ENCODE data around the gene STX10. TPM values are rescaled to one million over a fixed set of nuclear protein-coding genes. Genes with fewer than 3 reads are reported as not detected.

The STX10 gene
- total and polyA plus RNA-seq, 9 of the 15 experiments (the other 6 are each of a cell fraction or from before 2014, with no cell fraction given): 0.51 to 66.3 (median 31.0) TPM

DNA sequence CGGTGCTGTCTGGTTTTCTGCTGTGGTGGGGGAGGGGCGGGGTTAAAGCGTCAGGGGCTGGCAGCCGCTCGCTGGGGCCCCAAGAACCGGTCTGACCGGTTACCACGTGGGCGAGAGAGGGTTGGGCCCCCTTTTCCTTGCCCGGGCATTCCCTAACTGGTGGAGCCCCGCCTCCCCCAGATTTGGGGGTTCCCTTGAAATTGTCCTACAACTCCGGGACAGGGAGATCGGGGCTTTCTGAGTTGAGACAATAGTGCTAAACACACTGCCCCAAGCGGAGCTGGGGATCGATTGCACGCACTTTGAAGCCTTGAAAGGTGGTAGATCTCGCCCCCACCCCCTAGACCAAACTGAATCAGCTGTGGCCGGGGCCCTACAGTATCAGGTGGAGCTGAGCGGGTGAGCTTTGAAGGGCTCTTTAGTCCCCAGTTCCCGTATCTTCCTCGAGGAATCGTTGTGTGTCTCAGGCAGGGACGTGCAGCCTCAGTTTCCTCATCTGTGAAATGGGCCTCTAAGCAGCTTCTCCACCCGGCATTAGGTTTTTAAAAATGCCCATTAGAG is 4.8 kb upstream of the STX10 start (continued):
- TF ChIP-seq TAL1 (IDR thresholded peaks at IDR 0.05) (no peak), CBX2 (IDR thresholded peaks at IDR 0.05; ENCODE audit: insufficient read depth, low read length, poor library complexity, severe bottlenecking) (no peak), CREB1 (IDR thresholded peaks at IDR 0.05) (no peak; the same call in 1 of the 2 replicates), CREB1 (CRISPR knock-in tag; IDR thresholded peaks at IDR 0.05) (no peak), CBFB (CRISPR knock-in tag; IDR thresholded peaks at IDR 0.05) (no peak), TCFL5 (CRISPR knock-in tag; conservative IDR thresholded peaks at IDR 0.05) (no peak), PHB2 (IDR thresholded peaks at IDR 0.05; ENCODE audit: low read depth) (no peak), ZNF24 (IDR thresholded peaks at IDR 0.05) (no peak), CHD4 (IDR thresholded peaks at IDR 0.05; ENCODE audit: insufficient read depth, insufficient replicate concordance, low read depth, low read length, poor library complexity, severe bottlenecking) (no peak), NCOR1 (IDR thresholded peaks at IDR 0.05) (no peak), TCF7 (IDR thresholded peaks at IDR 0.05; ENCODE audit: borderline replicate concordance) (no peak), NUFIP1 (IDR thresholded peaks at IDR 0.05; ENCODE audit: partially characterized antibody) (no peak), ZFP30 (CRISPR knock-in tag; IDR thresholded peaks at IDR 0.05; ENCODE audit: borderline replicate concordance) (no peak), HDGF (IDR thresholded peaks at IDR 0.05) (no peak; the same call in 1 of the 2 replicates), XRCC4 (IDR thresholded peaks at IDR 0.05; ENCODE audit: extremely low read depth, insufficient read depth, insufficient read length) (no peak), ZNF354B (CRISPR knock-in tag; IDR thresholded peaks at IDR 0.05) (no peak), MYC (IDR thresholded peaks at IDR 0.05; ENCODE audit: low read depth, low read length) (no peak), MYC (CRISPR knock-in tag; IDR thresholded peaks at IDR 0.05; ENCODE audit: borderline replicate concordance, low read depth) (peak; percentile 28; the same call in 1 of the 2 replicates), SAFB (IDR thresholded peaks at IDR 0.05; ENCODE audit: borderline replicate concordance, low read depth, low read length) (no peak; the same call in 1 of the 2 replicates), TBL1XR1 (IDR thresholded peaks at IDR 0.05; ENCODE audit: low read length in 2 of 2) (0 out of 4 replicates have a peak, but pooled peaks of 1 of the 2 experiments have one; percentile 24)
- TF ChIP-seq, protein P1, sequence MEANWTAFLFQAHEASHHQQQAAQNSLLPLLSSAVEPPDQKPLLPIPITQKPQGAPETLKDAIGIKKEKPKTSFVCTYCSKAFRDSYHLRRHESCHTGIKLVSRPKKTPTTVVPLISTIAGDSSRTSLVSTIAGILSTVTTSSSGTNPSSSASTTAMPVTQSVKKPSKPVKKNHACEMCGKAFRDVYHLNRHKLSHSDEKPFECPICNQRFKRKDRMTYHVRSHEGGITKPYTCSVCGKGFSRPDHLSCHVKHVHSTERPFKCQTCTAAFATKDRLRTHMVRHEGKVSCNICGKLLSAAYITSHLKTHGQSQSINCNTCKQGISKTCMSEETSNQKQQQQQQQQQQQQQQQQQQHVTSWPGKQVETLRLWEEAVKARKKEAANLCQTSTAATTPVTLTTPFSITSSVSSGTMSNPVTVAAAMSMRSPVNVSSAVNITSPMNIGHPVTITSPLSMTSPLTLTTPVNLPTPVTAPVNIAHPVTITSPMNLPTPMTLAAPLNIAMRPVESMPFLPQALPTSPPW (CRISPR knock-in tag; IDR thresholded peaks at IDR 0.05): no peak
- TF ChIP-seq, protein P2, sequence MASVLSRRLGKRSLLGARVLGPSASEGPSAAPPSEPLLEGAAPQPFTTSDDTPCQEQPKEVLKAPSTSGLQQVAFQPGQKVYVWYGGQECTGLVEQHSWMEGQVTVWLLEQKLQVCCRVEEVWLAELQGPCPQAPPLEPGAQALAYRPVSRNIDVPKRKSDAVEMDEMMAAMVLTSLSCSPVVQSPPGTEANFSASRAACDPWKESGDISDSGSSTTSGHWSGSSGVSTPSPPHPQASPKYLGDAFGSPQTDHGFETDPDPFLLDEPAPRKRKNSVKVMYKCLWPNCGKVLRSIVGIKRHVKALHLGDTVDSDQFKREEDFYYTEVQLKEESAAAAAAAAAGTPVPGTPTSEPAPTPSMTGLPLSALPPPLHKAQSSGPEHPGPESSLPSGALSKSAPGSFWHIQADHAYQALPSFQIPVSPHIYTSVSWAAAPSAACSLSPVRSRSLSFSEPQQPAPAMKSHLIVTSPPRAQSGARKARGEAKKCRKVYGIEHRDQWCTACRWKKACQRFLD (CRISPR knock-in tag; IDR thresholded peaks at IDR 0.05): no peak
- TF ChIP-seq, protein P3, sequence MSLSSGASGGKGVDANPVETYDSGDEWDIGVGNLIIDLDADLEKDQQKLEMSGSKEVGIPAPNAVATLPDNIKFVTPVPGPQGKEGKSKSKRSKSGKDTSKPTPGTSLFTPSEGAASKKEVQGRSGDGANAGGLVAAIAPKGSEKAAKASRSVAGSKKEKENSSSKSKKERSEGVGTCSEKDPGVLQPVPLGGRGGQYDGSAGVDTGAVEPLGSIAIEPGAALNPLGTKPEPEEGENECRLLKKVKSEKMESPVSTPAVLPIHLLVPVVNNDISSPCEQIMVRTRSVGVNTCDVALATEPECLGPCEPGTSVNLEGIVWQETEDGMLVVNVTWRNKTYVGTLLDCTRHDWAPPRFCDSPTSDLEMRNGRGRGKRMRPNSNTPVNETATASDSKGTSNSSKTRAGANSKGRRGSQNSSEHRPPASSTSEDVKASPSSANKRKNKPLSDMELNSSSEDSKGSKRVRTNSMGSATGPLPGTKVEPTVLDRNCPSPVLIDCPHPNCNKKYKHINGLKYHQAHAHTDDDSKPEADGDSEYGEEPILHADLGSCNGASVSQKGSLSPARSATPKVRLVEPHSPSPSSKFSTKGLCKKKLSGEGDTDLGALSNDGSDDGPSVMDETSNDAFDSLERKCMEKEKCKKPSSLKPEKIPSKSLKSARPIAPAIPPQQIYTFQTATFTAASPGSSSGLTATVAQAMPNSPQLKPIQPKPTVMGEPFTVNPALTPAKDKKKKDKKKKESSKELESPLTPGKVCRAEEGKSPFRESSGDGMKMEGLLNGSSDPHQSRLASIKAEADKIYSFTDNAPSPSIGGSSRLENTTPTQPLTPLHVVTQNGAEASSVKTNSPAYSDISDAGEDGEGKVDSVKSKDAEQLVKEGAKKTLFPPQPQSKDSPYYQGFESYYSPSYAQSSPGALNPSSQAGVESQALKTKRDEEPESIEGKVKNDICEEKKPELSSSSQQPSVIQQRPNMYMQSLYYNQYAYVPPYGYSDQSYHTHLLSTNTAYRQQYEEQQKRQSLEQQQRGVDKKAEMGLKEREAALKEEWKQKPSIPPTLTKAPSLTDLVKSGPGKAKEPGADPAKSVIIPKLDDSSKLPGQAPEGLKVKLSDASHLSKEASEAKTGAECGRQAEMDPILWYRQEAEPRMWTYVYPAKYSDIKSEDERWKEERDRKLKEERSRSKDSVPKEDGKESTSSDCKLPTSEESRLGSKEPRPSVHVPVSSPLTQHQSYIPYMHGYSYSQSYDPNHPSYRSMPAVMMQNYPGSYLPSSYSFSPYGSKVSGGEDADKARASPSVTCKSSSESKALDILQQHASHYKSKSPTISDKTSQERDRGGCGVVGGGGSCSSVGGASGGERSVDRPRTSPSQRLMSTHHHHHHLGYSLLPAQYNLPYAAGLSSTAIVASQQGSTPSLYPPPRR (CRISPR knock-in tag; IDR thresholded peaks at IDR 0.05; ENCODE audit: borderline replicate concordance): no peak

All from K562 (cell line).